GM19455 (cell line): ENCODE data around the gene ITPK1.
"Not testable (repeated sequence)": the region's sequence is repeated elsewhere in the genome, so short reads cannot be mapped to it uniquely, and the experiment has no call there.

Experiments used
- ATAC-seq: cut with Tn5 transposase; IDR thresholded peaks from one replicate; pipeline ENCODE4 v1.9.1; 2021; ENCODE audit not compliant: unreplicated experiment

Gene ITPK1

GRCh38 chr14:93131257-93131820 lies 15.6 kb upstream of the ITPK1 start:
- ATAC-seq, result not testable (repeated sequence)

GRCh38 chr14:93128725-93129459 lies 13.2 kb upstream of the ITPK1 start:
- ATAC-seq, result no peak

- no peak for ATAC-seq
These were observed 10.4 kb upstream of the ITPK1 start for GRCh38 chr14:93126111-93126510.

GRCh38 chr14:93122826-93123225 lies 7.1 kb upstream of the ITPK1 start:
- ATAC-seq, result no peak

- ATAC-seq, result no peak
These were observed 5.5 kb upstream of the ITPK1 start for GRCh38 chr14:93121030-93121834.

- ATAC-seq, result no peak
These were observed 4.8 kb upstream of the ITPK1 start for GRCh38 chr14:93120517-93120916.

GRCh38 chr14:93116676-93117200 lies 1.0 kb upstream of the ITPK1 start:
- no peak for ATAC-seq

- peak; percentile 73 for ATAC-seq
These were observed 480 bp downstream of the ITPK1 start for GRCh38 chr14:93115069-93115820.

GRCh38 chr14:93114713-93115068 lies 1.0 kb downstream of the ITPK1 start:
- no peak for ATAC-seq

GRCh38 chr14:93114068-93114710 lies 1.5 kb downstream of the ITPK1 start:
- no peak for ATAC-seq

- ATAC-seq, result no peak
These were observed 2.1 kb downstream of the ITPK1 start for GRCh38 chr14:93113678-93114067.

- ATAC-seq, result peak; percentile 21
These were observed 2.6 kb downstream of the ITPK1 start for GRCh38 chr14:93112891-93113677.

GRCh38 chr14:93111541-93111940 lies 4.2 kb downstream of the ITPK1 start:
- not testable (repeated sequence) for ATAC-seq

- no peak for ATAC-seq
These were observed 4.8 kb downstream of the ITPK1 start for GRCh38 chr14:93110856-93111419.

- no peak for ATAC-seq
These were observed 5.9 kb downstream of the ITPK1 start for GRCh38 chr14:93109572-93110481.

- no peak for ATAC-seq
These were observed 7.6 kb downstream of the ITPK1 start for GRCh38 chr14:93108105-93108504.

- ATAC-seq, result no peak
These were observed 8.3 kb downstream of the ITPK1 start for GRCh38 chr14:93107453-93107852.

GRCh38 chr14:93106541-93107156 lies 9.1 kb downstream of the ITPK1 start:
- no peak for ATAC-seq
